Panc1 (cell line): Measurements from ENCODE around the gene KRT6A. TPM values are rescaled to one million over a fixed set of nuclear protein-coding genes. Genes with fewer than 3 reads are reported as not detected.

Experiments used
- ATAC-seq: fragments of 200-7000 bp; cut with Tn5 transposase; 2 replicates; pipeline ENCODE4 v1.9.1; 2020; ENCODE audit warnings: mild to moderate bottlenecking, moderate library complexity
- BruUV-seq: library from RNA; stranded (reverse); fragments of 400-500 nt; replicated peaks from 2 replicates; lab custom pipeline; 2021; lab: Mats Ljungman, UMichigan
- CTCF ChIA-PET: fragments of 300-600 bp; sonication (Branson Sonifier 250); formaldehyde crosslinking; loops from one replicate; lab custom pipeline; 2022; ENCODE audit warnings: antibody characterized with exemption; lab: Charles Lee
- POLR2A ChIA-PET: fragments of 300-600 bp; sonication (Branson Sonifier 250); formaldehyde crosslinking; loops from one replicate; lab custom pipeline; 2022; ENCODE audit warnings: antibody characterized with exemption; lab: Charles Lee
- DNase-seq: peaks from one replicate; pipeline ENCODE4 v3.0.0-alpha.2; 2010; ENCODE audit warnings: low read depth, low spot score
- H3K27ac ChIP-seq: 2 replicates; pipeline ENCODE4 v1.5.1; 2011; ENCODE audit warnings: mild to moderate bottlenecking, low read length, inconsistent platforms
- H3K27me3 ChIP-seq: fragments of 200-500 bp; sonication (Bioruptor generic); 2 replicates; pipeline ENCODE4 v1.6.0; 2014; ENCODE audit warnings: low read length, inconsistent platforms; ENCODE audit not compliant: control insufficient read depth, insufficient read depth
- H3K36me3 ChIP-seq: fragments of 200-500 bp; sonication (Bioruptor generic); 2 replicates; pipeline ENCODE4 v1.5.1; 2014; ENCODE audit warnings: inconsistent platforms, mild to moderate bottlenecking, low read length, moderate library complexity; ENCODE audit not compliant: control insufficient read depth, insufficient read depth
- H3K4me1 ChIP-seq: 2 replicates; pipeline ENCODE4 v1.5.1; 2011; ENCODE audit warnings: inconsistent platforms, mild to moderate bottlenecking, low read length, moderate library complexity; ENCODE audit not compliant: control insufficient read depth, insufficient read depth
- H3K4me3 ChIP-seq, 2 experiments: 2 replicates each; pipeline ENCODE4 v1.5.1; 2011 to 2012; ENCODE audit warnings: low read depth in 2 of 2, low read length in 2 of 2, mild to moderate bottlenecking in 2 of 2, inconsistent platforms in 1 of 2, moderate library complexity in 1 of 2
- H3K9me3 ChIP-seq: fragments of 200-500 bp; sonication (Bioruptor generic); 2 replicates; pipeline ENCODE4 v1.5.1; 2014; ENCODE audit warnings: low read depth, mild to moderate bottlenecking, inconsistent platforms, low read length, moderate library complexity; ENCODE audit not compliant: control insufficient read depth, insufficient read depth
- CTCF ChIP-seq: fragments of 450-650 bp; IDR thresholded peaks from 2 replicates; pipeline ENCODE4 v1.5.1; 2017; ENCODE audit warnings: mild to moderate bottlenecking
- POLR2AphosphoS5 ChIP-seq: IDR thresholded peaks from 2 replicates; pipeline ENCODE4 v1.6.1; 2012; ENCODE audit warnings: mild to moderate bottlenecking, low read depth, low read length, moderate library complexity
- SIN3A ChIP-seq: IDR thresholded peaks from 2 replicates; pipeline ENCODE4 v1.6.1; 2012; ENCODE audit warnings: low read depth, mild to moderate bottlenecking, low read length, moderate library complexity, borderline replicate concordance; ENCODE audit not compliant: insufficient read depth
- TCF7L2 ChIP-seq: IDR thresholded peaks from 2 replicates; pipeline ENCODE4 v1.6.1; 2011; ENCODE audit warnings: mild to moderate bottlenecking, low read depth, low read length, inconsistent platforms
- in situ Hi-C: cut with HindIII; loops from 2 replicates; pipeline ENCODE4 v1.10.0; 2016; ENCODE audit warnings: low sequenced_read_pairs, low pct_unique_long_range_greater_than_20kb
- intact Hi-C: fragments of 100-400 bp; cut with micrococcal nuclease; formaldehyde crosslinking; loops from one replicate; pipeline ENCODE4 v1.10.0; 2022; ENCODE audit not compliant: unreplicated experiment
- total RNA-seq: library from RNA; stranded (reverse); gene quantifications from one replicate; pipeline ENCODE4 v1.2.1, GENCODE V29; 2021; ENCODE audit not compliant: unreplicated experiment
- TF ChIP-seq, protein P1 (sequence below), 2 experiments: IDR thresholded peaks; 2 replicates each; pipeline ENCODE4 v1.6.1; 2011 to 2012; ENCODE audit warnings: low read depth in 2 of 2, control low read depth in 1 of 2, low read length in 1 of 2, mild to moderate bottlenecking in 1 of 2, moderate library complexity in 1 of 2; ENCODE audit not compliant: insufficient read depth in 1 of 2

Gene KRT6A
- total RNA-seq, 1 experiment from 2014 or later = not detected

- H3K9me3 ChIP-seq = no peaks in the 10 kb centered on the region
- no peaks in the 10 kb centered on the region for H3K27me3 ChIP-seq
- no TSS peak for BruUV-seq
- no peaks in the 10 kb centered on the region for H3K4me1 ChIP-seq
- H3K36me3 ChIP-seq = no peaks in the 10 kb centered on the region
- in situ Hi-C loops (no loop called here), intact Hi-C loops (no loop called here)
- H3K27ac ChIP-seq = no peak overlapping the region
- CTCF ChIA-PET = no interaction called here
- H3K4me3 ChIP-seq = no peak overlapping the region
- DNase-seq = no peak
- no peak for ATAC-seq
- POLR2A ChIA-PET = no interaction called here
- no peak for TF ChIP-seq SIN3A
- TF ChIP-seq CTCF = no peak
- no peak for TF ChIP-seq TCF7L2
- TF ChIP-seq, protein P1, sequence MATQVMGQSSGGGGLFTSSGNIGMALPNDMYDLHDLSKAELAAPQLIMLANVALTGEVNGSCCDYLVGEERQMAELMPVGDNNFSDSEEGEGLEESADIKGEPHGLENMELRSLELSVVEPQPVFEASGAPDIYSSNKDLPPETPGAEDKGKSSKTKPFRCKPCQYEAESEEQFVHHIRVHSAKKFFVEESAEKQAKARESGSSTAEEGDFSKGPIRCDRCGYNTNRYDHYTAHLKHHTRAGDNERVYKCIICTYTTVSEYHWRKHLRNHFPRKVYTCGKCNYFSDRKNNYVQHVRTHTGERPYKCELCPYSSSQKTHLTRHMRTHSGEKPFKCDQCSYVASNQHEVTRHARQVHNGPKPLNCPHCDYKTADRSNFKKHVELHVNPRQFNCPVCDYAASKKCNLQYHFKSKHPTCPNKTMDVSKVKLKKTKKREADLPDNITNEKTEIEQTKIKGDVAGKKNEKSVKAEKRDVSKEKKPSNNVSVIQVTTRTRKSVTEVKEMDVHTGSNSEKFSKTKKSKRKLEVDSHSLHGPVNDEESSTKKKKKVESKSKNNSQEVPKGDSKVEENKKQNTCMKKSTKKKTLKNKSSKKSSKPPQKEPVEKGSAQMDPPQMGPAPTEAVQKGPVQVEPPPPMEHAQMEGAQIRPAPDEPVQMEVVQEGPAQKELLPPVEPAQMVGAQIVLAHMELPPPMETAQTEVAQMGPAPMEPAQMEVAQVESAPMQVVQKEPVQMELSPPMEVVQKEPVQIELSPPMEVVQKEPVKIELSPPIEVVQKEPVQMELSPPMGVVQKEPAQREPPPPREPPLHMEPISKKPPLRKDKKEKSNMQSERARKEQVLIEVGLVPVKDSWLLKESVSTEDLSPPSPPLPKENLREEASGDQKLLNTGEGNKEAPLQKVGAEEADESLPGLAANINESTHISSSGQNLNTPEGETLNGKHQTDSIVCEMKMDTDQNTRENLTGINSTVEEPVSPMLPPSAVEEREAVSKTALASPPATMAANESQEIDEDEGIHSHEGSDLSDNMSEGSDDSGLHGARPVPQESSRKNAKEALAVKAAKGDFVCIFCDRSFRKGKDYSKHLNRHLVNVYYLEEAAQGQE (IDR thresholded peaks at IDR 0.05; ENCODE audit: insufficient read depth in 1 of 2, low read depth in 2 of 2, low read length in 1 of 2) = no peak
These were observed 36.8 kb upstream of the KRT6A start for GRCh38 chr12:52529846-52530245.

- H3K36me3 ChIP-seq = no peaks in the 10 kb centered on the region
- H3K4me3 ChIP-seq = no peak overlapping the region
- no peak for ATAC-seq
- no peaks in the 10 kb centered on the region for H3K27me3 ChIP-seq
- H3K4me1 ChIP-seq = no peaks in the 10 kb centered on the region
- in situ Hi-C loops (no loop called here), intact Hi-C loops (no loop called here)
- no peak overlapping the region for H3K27ac ChIP-seq
- POLR2A ChIA-PET = no interaction called here
- no TSS peak for BruUV-seq
- no peaks in the 10 kb centered on the region for H3K9me3 ChIP-seq
- no peak for TF ChIP-seq POLR2AphosphoS5
- TF ChIP-seq CTCF = no peak
- no peak for TF ChIP-seq TCF7L2
- TF ChIP-seq, protein P1 (IDR thresholded peaks at IDR 0.05; ENCODE audit: insufficient read depth in 1 of 2, low read depth in 2 of 2, low read length in 1 of 2) = no peak
- TF ChIP-seq SIN3A = no peak
- CTCF ChIA-PET = no interaction called here
- DNase-seq = no peak
These were observed 36.4 kb upstream of the KRT6A start for GRCh38 chr12:52529417-52529816.
